HG02970 (cell line): ENCODE data around the gene CACNA1C.
"Not testable (repeated sequence)": the region's sequence is repeated elsewhere in the genome, so short reads cannot be mapped to it uniquely, and the experiment has no call there.

ENCODE experiments used
- ATAC-seq: cut with Tn5 transposase; IDR thresholded peaks from one replicate; pipeline ENCODE4 v1.9.1; 2021; ENCODE audit warnings: mild to moderate bottlenecking, moderate library complexity, moderate number of reproducible peaks; ENCODE audit not compliant: unreplicated experiment, low FRiP score

CACNA1C gene

GRCh38 chr12:2110127-2110526 is 57.3 kb downstream of the CACNA1C start:
- ATAC-seq: no peak

GRCh38 chr12:2110849-2111566 is 58.2 kb downstream of the CACNA1C start:
- ATAC-seq: no peak

GRCh38 chr12:2111826-2112225 is 59.0 kb downstream of the CACNA1C start:
- no peak for ATAC-seq

GRCh38 chr12:2112401-2112800 is 59.6 kb downstream of the CACNA1C start:
- ATAC-seq: no peak

- no peak for ATAC-seq
These were observed 60.5 kb downstream of the CACNA1C start for GRCh38 chr12:2113119-2113912.

GRCh38 chr12:2114071-2114470 is 61.3 kb downstream of the CACNA1C start:
- no peak for ATAC-seq

- no peak for ATAC-seq
These were observed 62.5 kb downstream of the CACNA1C start for GRCh38 chr12:2115101-2115845.

- ATAC-seq: no peak
These were observed 64.8 kb downstream of the CACNA1C start for GRCh38 chr12:2117541-2117940.

- no peak for ATAC-seq
These were observed 65.3 kb downstream of the CACNA1C start for GRCh38 chr12:2118061-2118460.

- no peak for ATAC-seq
These were observed 65.9 kb downstream of the CACNA1C start for GRCh38 chr12:2118481-2119255.

- no peak for ATAC-seq
These were observed 66.5 kb downstream of the CACNA1C start for GRCh38 chr12:2119266-2119665.

GRCh38 chr12:2120982-2121758 is 68.4 kb downstream of the CACNA1C start:
- ATAC-seq: no peak

GRCh38 chr12:2124466-2125023 is 71.8 kb downstream of the CACNA1C start:
- ATAC-seq: no peak

- ATAC-seq: no peak
These were observed 73.1 kb downstream of the CACNA1C start for GRCh38 chr12:2125651-2126522.

GRCh38 chr12:2126676-2127406 is 74.1 kb downstream of the CACNA1C start:
- ATAC-seq: no peak

GRCh38 chr12:2129076-2129475 is 76.3 kb downstream of the CACNA1C start:
- ATAC-seq: no peak

GRCh38 chr12:2135661-2136418 is 83.1 kb downstream of the CACNA1C start:
- ATAC-seq: not testable (repeated sequence)
